GM19238 (cell line): ENCODE data around the gene ZMAT1.
"Not testable (repeated sequence)": the region's sequence is repeated elsewhere in the genome, so short reads cannot be mapped to it uniquely, and the experiment has no call there.

Experiments
- DNase-seq: peaks from one replicate; pipeline ENCODE4 v3.0.0; 2011; ENCODE audit warnings: low spot score; ENCODE audit not compliant: insufficient read length

ZMAT1 gene

DNA sequence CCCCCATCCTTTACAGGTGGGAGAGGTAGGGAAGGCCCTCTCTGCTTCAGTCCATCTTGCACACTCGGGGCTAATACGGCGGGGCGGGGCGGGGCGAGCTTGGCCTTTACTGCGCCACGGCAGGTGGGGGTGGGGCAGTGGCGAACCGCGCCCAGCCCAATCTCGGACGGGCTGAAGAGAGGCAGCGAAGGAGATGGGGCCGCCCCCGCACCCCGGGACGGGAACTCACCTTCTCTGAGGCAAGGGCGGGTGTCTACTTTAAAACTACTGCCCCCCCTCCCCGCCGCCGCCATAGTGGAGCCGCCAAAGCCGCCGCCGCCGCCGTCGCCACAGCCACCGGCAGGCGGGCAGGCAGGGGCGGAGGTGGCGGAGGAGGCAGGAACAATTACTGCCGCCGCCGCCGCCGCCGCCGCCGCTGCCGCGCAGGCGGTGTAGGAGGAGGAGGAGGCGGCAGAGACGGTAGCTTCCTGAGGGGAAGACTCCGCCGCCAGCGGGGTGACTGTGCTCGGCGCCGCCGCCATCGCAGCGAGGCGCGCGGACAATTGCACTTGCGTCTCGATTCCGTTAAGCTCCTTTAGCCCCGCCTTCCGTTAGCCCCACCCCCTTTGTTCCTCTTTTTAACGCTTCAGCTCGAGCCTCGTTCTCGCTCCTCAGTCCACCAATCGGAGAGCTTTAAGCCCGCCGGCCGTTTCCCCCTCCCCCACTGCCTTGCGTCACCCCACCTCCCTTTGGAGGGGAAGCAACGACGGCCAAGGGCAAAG, at the start of gene ZMAT1:
TSS of gene ZMAT1 (minus strand) at position 540 of the 761 bp plus-strand sequence. CDS start at position 521, 19 bp downstream.
- DNase-seq = peak; percentile 41

DNA sequence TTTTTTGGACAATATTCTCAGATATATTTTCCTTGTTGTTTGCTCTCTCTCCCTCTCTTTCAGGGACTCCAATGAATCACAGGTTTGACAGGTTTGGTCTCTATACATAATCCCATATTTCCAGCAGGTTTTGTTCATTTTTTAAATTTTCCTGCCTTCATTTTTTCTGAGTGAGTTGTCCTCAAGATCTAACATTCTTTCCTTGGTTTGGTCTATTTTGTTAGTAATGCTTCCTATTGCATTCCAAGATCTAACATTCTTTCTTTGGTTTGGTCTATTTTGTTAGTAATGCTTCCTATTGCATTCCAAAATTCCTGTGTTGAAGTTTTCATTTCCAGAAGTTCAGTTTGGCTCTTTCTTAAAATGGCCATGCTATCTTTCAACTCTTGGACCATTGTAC, 45.3 kb upstream of the ZMAT1 start:
- DNase-seq = no peak

- no peak for DNase-seq
Observed at GRCh38 chrX:101973066-101973465, 41.2 kb upstream of the ZMAT1 start.

GRCh38 chrX:101964923-101965539, 33.2 kb upstream of the ZMAT1 start:
- DNase-seq = not testable (repeated sequence)

- DNase-seq = no peak
Observed at GRCh38 chrX:101958139-101958538, 26.3 kb upstream of the ZMAT1 start.

DNA sequence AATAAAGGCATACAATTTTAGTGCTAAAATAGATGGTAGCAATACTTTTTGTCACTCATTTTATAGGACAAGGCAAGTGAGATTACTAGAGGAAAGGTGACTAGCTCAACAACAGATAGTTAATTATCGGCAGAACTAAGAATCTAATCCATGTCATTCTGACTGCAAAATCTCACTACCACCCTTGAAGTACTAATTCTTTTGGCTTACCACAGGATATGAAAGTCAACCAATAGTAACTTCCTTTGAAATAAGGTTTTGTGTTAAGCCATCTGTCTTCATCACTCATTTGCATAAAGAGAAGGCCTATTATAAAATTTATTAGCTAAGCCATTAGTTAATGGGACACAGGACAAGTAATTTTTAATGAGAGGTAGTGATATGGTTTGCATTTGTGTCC, 25.3 kb upstream of the ZMAT1 start:
- no peak for DNase-seq

GRCh38 chrX:101956556-101956955, 24.7 kb upstream of the ZMAT1 start:
- no peak for DNase-seq

DNA sequence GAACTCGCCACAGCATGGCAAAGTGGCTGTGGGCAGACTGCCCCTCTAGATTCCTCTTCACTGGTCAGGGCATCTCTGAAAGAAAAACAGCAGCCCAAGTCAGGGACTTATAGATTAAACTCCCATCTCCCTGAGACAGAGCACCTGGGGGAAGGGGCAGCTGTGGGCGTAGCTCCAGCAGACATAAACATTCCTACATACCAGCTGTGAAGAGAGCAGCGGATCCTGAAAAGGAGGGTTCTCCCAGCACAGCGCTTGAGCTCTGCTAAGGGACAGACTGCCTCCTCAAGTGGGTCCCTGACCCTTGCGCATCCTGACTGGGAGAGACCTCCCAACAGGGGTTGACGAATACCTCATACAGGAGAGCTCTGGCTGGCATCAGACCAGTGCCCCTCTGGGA, 18.8 kb upstream of the ZMAT1 start:
- no peak for DNase-seq

GRCh38 chrX:101932249-101932570, 383 bp upstream of the ZMAT1 start:
- DNase-seq = no peak

DNA sequence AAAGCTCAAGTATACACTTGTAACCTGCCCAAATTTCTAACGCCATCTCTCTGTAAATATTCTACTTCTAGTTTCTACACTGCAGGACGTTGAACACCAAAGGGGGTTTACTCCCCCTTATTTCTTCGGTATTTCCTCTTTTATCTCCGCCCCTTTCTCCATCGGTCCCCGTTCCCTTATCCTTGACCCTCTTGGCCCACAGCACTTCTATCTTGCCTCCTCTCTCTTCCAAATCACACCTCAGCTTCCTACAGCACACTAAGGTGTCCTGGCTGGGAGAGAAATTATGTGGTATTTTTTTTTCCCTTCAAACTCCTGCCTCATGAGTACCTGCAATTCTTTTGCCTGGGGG, 715 bp downstream of the ZMAT1 start:
- no peak for DNase-seq

DNA sequence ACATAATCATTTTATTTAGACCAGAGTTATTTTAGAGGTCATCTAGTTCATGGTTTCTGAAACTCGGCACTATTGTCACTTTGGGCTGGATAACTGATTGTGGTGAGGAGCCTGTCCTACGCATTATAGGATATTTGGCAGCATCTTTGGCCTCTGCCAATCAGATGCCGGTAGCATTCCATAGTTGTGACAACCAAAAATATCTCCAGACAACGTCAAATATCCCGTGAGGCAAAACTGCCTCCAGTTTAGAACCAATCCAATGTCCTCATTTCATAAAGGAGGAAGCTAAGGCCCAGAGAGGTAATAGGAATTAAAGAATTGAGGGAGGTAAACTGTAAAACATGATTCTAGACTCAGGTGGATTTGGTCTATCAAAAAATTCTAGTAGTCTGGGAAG, 6.1 kb downstream of the ZMAT1 start:
- no peak for DNase-seq

DNA sequence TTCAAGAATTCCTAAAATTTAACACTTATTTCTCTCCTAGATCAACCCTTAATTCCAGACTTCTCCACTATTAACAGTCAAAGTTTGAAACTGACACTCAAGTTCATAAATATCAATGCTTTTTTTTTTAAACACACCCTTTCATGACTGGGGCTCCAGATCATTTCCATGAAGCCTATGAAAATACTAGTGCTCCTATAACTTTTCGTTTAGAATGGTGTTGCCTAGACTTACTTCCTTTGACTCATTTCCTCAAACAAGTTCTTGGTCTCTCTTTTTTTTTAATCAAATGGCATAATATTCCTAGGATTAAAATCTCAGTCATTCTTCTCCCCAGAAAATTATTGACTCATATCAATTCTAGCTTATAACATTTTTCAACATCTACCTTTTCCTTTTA, 13.1 kb downstream of the ZMAT1 start:
- no peak for DNase-seq

DNA sequence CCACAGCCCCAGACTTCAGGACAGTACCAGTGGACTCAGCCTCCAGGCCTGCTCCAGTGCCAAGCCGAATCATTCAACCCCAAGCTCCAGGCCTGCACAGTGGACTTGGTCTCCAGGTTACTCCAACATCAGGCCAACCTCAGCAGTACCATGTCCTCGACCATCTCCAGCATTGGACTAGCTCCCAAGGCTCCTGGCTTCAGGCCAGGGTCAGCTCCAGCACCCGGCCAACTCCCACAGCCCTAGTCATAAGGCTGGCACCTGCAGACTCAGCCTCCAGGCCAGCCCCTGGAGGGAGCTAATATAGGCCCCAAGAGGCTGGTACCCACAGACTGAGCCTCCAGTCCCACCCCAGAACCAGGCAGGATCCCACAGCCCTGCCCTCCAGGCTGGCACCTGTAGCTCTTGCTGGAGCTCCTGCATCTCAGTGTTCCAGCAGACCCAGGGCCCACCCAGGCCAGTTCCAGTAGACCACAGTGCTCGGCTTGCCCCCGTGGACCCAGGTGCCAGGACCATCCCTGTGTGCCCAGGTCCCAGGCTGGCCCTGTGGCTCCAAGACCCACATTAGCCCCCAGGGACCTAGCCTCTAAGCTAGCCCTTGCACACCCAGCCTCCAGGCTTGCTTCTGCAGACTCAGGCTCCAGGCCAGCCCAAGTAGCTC, 25.6 kb downstream of the ZMAT1 start:
- DNase-seq = no peak

DNA sequence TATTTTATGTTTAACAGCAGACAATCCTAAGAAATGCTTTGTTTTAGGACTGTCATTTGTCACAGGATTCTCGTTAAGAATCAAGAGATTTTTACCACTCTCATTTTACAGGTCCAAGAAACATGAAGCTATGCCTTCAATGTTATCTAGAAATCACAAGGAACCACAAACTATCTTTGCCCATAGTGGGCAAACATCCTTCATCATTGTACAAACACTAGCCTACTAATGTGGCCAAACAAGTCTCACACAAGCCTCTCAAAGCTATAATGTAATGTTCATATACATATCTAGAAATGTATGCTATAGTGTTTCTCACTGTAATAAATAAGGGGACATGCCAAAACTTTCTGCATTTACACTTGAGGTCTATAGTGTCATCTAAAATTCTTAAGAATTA, 26.8 kb downstream of the ZMAT1 start:
- no peak for DNase-seq
